Urothelium cell line (cell line): ENCODE measurements around the gene PDP2.
"Not testable (repeated sequence)": the region's sequence is repeated elsewhere in the genome, so short reads cannot be mapped to it uniquely, and the experiment has no call there.

ENCODE experiments used
- DNase-seq: peaks from one replicate; pipeline ENCODE4 v3.0.0; 2011; ENCODE audit warnings: low spot score, mixed read lengths
- FAIRE-seq: peaks from 2 replicates; lab custom pipeline; 2011; peaks lifted over from hg19 to GRCh38; lab: Jason Lieb, UNC

The PDP2 gene

DNA sequence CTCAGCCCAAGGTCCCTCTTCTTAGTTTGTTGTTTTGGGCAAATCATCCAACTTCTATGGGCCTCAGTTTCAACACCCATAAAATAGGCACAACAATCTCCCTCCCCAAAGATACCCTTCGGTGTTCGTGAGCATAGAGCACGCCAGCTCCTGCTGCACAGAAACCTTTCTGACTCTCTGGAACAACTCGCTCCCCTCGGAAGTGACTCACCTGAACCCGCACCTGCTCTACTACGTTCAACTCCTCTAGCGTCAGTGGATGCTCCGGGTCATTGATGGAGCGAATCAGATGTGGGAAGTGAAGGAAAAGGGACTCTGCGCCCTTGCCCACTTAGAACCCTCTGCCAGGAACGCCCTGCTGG lies 53.4 kb downstream of the PDP2 start:
- no peak for FAIRE-seq
- peak; percentile 42 for DNase-seq

DNA sequence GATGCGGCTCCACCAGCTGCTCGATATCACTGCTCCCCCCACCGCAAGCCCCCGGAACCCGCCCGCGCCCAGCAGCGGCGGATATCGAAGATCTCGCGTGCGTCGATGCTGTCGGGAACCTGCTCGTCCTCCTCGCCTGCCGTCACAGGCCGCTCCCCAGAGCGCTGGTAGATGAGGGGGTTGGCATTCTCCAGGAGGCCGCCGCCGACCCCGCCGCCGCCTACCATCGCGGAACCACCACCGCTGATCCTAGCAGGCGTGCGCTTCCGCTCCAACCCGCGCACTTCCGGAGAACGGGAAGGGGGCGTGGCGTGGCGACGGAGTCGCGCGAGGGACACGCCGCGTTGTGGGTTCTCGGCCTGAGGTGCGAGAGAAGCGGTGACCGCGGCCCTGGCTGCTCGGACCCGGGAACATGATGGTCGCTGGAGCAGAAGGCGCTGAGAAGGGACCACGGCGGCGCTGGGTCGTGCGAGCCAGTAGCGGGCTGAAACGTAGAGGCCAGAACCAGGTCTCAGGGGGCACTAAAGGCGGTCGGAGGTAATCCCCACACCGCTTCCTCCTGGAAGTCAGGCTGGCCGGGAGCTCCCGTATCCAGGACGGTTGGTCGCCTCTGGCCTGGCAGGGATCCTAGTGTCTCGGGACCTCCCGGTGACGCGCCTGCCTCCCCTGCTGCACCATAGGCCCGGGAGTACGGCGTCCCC lies 54.0 kb downstream of the PDP2 start, which contains the start of gene CIAO2B:
TSS of gene CIAO2B (minus strand) at position 265 of the 701 bp plus-strand sequence. CDS start at position 227, 38 bp downstream.
- DNase-seq (peak; percentile 93), FAIRE-seq (peak; percentile 78)

- DNase-seq = not testable (repeated sequence)
- FAIRE-seq = peak; percentile 66
These were observed 54.6 kb downstream of the PDP2 start for GRCh38 chr16:66934839-66935313.

DNA sequence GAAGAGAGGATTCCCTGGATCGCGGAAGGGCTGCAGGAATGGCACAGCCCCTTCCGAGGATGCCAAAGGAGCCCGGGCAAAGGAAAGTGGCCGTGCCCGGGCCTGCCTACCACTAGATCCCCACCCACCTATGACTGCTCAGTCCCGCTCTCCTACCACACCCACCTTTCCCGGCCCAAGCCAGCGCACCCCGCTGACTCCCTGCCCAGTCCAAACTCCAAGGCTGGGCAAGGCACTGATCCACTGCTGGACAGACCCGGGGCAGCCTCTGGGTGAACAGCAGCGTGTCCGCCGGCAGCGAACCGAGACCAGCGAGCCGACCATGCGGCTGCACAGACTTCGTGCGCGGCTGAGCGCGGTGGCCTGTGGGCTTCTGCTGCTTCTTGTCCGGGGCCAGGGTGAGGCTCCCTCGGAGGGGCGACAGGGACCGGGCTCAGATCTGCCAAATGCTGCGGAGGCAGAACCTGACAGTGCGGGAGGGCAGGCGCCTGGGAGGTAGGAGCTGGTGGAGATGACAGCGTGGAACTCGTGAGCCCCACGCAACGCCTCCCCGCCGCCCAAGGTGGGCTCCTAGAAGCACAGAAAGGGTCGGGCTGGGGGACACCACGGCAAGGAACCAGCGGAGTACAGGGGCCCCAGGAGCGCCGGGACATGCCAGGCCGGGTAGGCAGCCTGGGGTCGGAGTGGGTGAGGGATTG lies 55.1 kb downstream of the PDP2 start, which contains the start of gene CES2:
TSS of gene CES2 (plus strand) at position 203 of the 698 bp plus-strand sequence. CDS start at position 323, 120 bp downstream.
- peak; percentile 58 for DNase-seq
- FAIRE-seq = peak; percentile 75

GRCh38 chr16:66936462-66936861 lies 56.1 kb downstream of the PDP2 start:
- DNase-seq (no peak), FAIRE-seq (no peak)

- FAIRE-seq (no peak), DNase-seq (no peak)
These were observed 56.7 kb downstream of the PDP2 start for GRCh38 chr16:66936889-66937554.

DNA sequence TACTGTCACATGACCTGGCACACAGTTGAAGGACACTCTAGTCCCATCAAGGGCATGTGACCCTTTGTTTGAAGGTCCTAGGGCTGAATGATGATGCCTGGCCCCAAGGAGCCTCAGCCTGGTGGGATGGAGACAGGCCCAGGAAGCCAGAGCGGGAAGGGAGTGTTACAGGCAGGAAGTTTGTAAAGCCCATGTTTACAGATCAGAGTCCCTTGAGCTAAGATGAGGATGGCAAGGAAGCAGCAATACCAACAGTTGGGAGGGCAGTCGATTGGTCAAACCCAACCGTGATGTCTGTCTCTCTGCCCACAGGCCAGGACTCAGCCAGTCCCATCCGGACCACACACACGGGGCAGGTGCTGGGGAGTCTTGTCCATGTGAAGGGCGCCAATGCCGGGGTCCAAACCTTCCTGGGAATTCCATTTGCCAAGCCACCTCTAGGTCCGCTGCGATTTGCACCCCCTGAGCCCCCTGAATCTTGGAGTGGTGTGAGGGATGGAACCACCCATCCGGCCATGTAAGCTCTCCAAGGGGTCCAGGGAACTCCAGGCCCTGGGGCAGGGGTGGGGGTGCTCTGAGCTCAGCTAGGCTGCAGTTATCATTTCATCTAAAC lies 57.5 kb downstream of the PDP2 start:
- DNase-seq = no peak
- FAIRE-seq = no peak

GRCh38 chr16:66939366-66939765 lies 59.1 kb downstream of the PDP2 start:
- no peak for FAIRE-seq
- DNase-seq = no peak

DNA sequence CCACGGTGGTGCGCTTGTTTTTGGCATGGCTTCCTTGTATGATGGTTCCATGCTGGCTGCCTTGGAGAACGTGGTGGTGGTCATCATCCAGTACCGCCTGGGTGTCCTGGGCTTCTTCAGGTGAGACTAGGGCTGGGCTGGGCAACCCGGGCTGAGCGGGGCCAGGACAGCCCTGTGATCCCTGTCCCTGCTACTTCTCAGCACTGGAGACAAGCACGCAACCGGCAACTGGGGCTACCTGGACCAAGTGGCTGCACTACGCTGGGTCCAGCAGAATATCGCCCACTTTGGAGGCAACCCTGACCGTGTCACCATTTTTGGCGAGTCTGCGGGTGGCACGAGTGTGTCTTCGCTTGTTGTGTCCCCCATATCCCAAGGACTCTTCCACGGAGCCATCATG lies 59.9 kb downstream of the PDP2 start:
- no peak for FAIRE-seq
- DNase-seq = no peak
